Measurements from ENCODE around the gene PHAF1. TPM values are rescaled to one million over a fixed set of nuclear protein-coding genes. Genes with fewer than 3 reads are reported as not detected.
A peak's percentile ranks its signal among the peaks of the same experiment; 100 is the strongest.

PHAF1 gene
- total RNA-seq, 1 donor from 2014 or later = 27.1 TPM

GRCh38 chr16:67128887-67129286 is 19.1 kb downstream of the PHAF1 start:
- DNase-seq = no peak
- peak overlapping the region; percentile 33 for H3K27ac Mint-ChIP-seq (ENCODE audit: unreplicated experiment)
- no peak for TF ChIP-seq CTCF (IDR thresholded peaks at IDR 0.05; ENCODE audit: partially characterized antibody, unreplicated experiment)
- H3K36me3 Mint-ChIP-seq (ENCODE audit: unreplicated experiment) = no peaks in the 10 kb centered on the region
- peaks cover 2% of the 10 kb centered on the region for H3K27me3 Mint-ChIP-seq (ENCODE audit: unreplicated experiment)
- H3K4me3 Mint-ChIP-seq (ENCODE audit: unreplicated experiment) = no peak overlapping the region
- peaks cover 25% of the 10 kb centered on the region for H3K4me1 Mint-ChIP-seq (ENCODE audit: low read depth, unreplicated experiment)
- peaks cover 2% of the 10 kb centered on the region for H3K9me3 Mint-ChIP-seq (ENCODE audit: unreplicated experiment)

DNA sequence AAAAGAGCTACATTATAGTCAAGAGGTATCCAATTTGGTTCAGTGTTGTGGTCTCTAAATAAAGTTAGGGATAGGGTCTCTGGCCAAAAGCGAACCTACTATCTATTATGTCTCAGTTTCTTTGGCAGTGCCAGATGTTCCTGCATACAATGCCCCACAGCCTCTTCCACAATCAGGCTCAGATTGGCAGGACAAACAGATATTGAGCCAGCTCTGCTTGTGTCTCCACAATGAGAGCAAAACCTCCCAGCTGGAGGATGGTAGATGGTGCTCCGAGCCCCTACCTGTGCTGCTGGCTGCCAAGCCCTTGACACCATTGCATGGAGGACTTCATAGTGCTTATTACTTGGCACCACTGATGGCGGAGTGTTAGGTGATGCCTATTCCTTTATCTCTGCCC is 19.7 kb downstream of the PHAF1 start:
- peaks cover 2% of the 10 kb centered on the region for H3K27me3 Mint-ChIP-seq (ENCODE audit: unreplicated experiment)
- no peak for TF ChIP-seq CTCF (IDR thresholded peaks at IDR 0.05; ENCODE audit: partially characterized antibody, unreplicated experiment)
- H3K27ac Mint-ChIP-seq (ENCODE audit: unreplicated experiment) = no peak overlapping the region
- H3K9me3 Mint-ChIP-seq (ENCODE audit: unreplicated experiment) = peaks cover 2% of the 10 kb centered on the region
- H3K4me3 Mint-ChIP-seq (ENCODE audit: unreplicated experiment) = no peak overlapping the region
- no peaks in the 10 kb centered on the region for H3K36me3 Mint-ChIP-seq (ENCODE audit: unreplicated experiment)
- peaks cover 25% of the 10 kb centered on the region for H3K4me1 Mint-ChIP-seq (ENCODE audit: low read depth, unreplicated experiment)
- no peak for DNase-seq

DNA sequence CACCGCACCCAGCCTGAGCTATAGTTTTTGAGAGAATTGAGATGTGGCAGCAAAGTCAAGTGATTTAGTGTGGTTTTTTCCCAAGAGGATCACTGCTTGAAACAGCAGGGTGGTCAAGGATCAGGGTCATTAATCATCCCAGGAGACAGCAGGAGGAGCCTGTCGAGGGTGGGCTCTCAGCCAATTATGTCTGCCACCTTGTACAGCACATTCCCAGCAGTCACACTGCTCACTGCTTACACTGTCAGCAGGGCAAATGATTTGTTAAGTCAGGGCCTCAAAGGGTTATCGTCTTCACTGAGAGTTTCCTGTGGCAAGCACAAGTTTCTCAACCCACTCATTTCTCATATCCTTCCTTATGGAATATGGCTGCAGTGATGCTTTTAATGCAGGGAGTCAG is 27.9 kb downstream of the PHAF1 start:
- no peak for DNase-seq

GRCh38 chr16:67141391-67141790 is 31.6 kb downstream of the PHAF1 start:
- H3K27me3 Mint-ChIP-seq (ENCODE audit: unreplicated experiment) = no peaks in the 10 kb centered on the region
- TF ChIP-seq CTCF (IDR thresholded peaks at IDR 0.05; ENCODE audit: partially characterized antibody, unreplicated experiment) = no peak
- no peak overlapping the region for H3K4me3 Mint-ChIP-seq (ENCODE audit: unreplicated experiment)
- H3K27ac Mint-ChIP-seq (ENCODE audit: unreplicated experiment) = no peak overlapping the region
- H3K4me1 Mint-ChIP-seq (ENCODE audit: low read depth, unreplicated experiment) = no peaks in the 10 kb centered on the region
- H3K36me3 Mint-ChIP-seq (ENCODE audit: unreplicated experiment) = peaks cover 5% of the 10 kb centered on the region
- H3K9me3 Mint-ChIP-seq (ENCODE audit: unreplicated experiment) = peaks cover 2% of the 10 kb centered on the region
- DNase-seq = no peak

More for the DNA sequence above, 27.9 kb downstream of the PHAF1 start:
- peaks cover 4% of the 10 kb centered on the region for H3K9me3 Mint-ChIP-seq (ENCODE audit: unreplicated experiment)
- H3K27ac Mint-ChIP-seq (ENCODE audit: unreplicated experiment) = no peak overlapping the region
- H3K4me3 Mint-ChIP-seq (ENCODE audit: unreplicated experiment) = no peak overlapping the region
- no peaks in the 10 kb centered on the region for H3K4me1 Mint-ChIP-seq (ENCODE audit: low read depth, unreplicated experiment)
- TF ChIP-seq CTCF (IDR thresholded peaks at IDR 0.05; ENCODE audit: partially characterized antibody, unreplicated experiment) = no peak
- no peaks in the 10 kb centered on the region for H3K27me3 Mint-ChIP-seq (ENCODE audit: unreplicated experiment)
- H3K36me3 Mint-ChIP-seq (ENCODE audit: unreplicated experiment) = peaks cover 5% of the 10 kb centered on the region

DNA sequence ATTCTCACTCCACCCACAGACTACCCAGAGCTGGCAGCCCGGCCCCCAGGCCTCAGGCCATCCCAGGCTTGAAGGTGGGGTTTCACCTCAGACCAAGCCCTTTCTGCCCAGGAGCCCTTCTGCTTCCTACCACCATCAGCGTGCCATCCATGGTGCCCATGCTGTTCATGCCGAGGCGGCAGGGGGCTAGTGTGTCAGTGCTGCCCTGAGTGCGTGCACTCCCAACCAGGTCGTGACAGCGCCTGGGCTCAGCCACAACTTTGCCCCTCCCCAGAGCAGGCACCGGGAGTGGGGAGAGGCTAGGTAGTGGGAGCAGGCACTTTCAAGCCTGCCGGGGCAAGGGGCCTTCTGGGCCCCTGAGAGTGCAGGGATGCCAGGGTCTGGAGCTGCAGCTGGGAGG is 32.6 kb downstream of the PHAF1 start:
- H3K27ac Mint-ChIP-seq (ENCODE audit: unreplicated experiment) = no peak overlapping the region
- H3K36me3 Mint-ChIP-seq (ENCODE audit: unreplicated experiment) = peaks cover 5% of the 10 kb centered on the region
- peaks cover 2% of the 10 kb centered on the region for H3K9me3 Mint-ChIP-seq (ENCODE audit: unreplicated experiment)
- H3K4me1 Mint-ChIP-seq (ENCODE audit: low read depth, unreplicated experiment) = no peaks in the 10 kb centered on the region
- no peak overlapping the region for H3K4me3 Mint-ChIP-seq (ENCODE audit: unreplicated experiment)
- DNase-seq = no peak
- H3K27me3 Mint-ChIP-seq (ENCODE audit: unreplicated experiment) = no peaks in the 10 kb centered on the region
- TF ChIP-seq CTCF (IDR thresholded peaks at IDR 0.05; ENCODE audit: partially characterized antibody, unreplicated experiment) = no peak
